Kidney glomerular epithelial cell (primary cell): ENCODE results near the gene ANKS1B.

Experiments
- DNase-seq: peaks from one replicate; lab custom pipeline; 2025; lab: John Stamatoyannopoulos, UW

Gene ANKS1B

GRCh38 chr12:99450036-99450630 lies 534.6 kb downstream of the ANKS1B start:
- DNase-seq: peak; percentile 52

GRCh38 chr12:99444859-99445316 lies 539.8 kb downstream of the ANKS1B start:
- peak; percentile 86 for DNase-seq

GRCh38 chr12:99442758-99443157 lies 542.0 kb downstream of the ANKS1B start:
- DNase-seq: no peak

GRCh38 chr12:99439399-99439798 lies 545.3 kb downstream of the ANKS1B start:
- DNase-seq: no peak

- peak; percentile 50 for DNase-seq
Observed at GRCh38 chr12:99436584-99436983, 548.2 kb downstream of the ANKS1B start.

GRCh38 chr12:99435095-99435791 lies 549.5 kb downstream of the ANKS1B start:
- no peak for DNase-seq

GRCh38 chr12:99433155-99433554 lies 551.6 kb downstream of the ANKS1B start:
- no peak for DNase-seq

GRCh38 chr12:99431203-99431602 lies 553.5 kb downstream of the ANKS1B start:
- no peak for DNase-seq

GRCh38 chr12:99427104-99427503 lies 557.6 kb downstream of the ANKS1B start:
- DNase-seq: peak; percentile 78

- DNase-seq: no peak
Observed at GRCh38 chr12:99418379-99418778, 566.4 kb downstream of the ANKS1B start.

- DNase-seq: no peak
Observed at GRCh38 chr12:99413751-99414150, 571.0 kb downstream of the ANKS1B start.

GRCh38 chr12:99393763-99394162 lies 591.0 kb downstream of the ANKS1B start:
- no peak for DNase-seq

GRCh38 chr12:99392091-99392850 lies 592.5 kb downstream of the ANKS1B start:
- DNase-seq: no peak

- no peak for DNase-seq
Observed at GRCh38 chr12:99390707-99391106, 594.0 kb downstream of the ANKS1B start.

- no peak for DNase-seq
Observed at GRCh38 chr12:99389751-99390150, 595.0 kb downstream of the ANKS1B start.

GRCh38 chr12:99388671-99389195 lies 596.0 kb downstream of the ANKS1B start:
- no peak for DNase-seq

- DNase-seq: no peak
Observed at GRCh38 chr12:99387661-99388060, 597.1 kb downstream of the ANKS1B start.

- DNase-seq: no peak
Observed at GRCh38 chr12:99386907-99387306, 597.8 kb downstream of the ANKS1B start.

GRCh38 chr12:99383258-99383657 lies 601.5 kb downstream of the ANKS1B start:
- no peak for DNase-seq

GRCh38 chr12:99381992-99382391 lies 602.7 kb downstream of the ANKS1B start:
- no peak for DNase-seq

GRCh38 chr12:99380701-99381100 lies 604.0 kb downstream of the ANKS1B start:
- no peak for DNase-seq

- no peak for DNase-seq
Observed at GRCh38 chr12:99374023-99374422, 610.7 kb downstream of the ANKS1B start.
